ENCODE results near the gene TRAPPC4.
A peak's percentile ranks its signal among the peaks of the same experiment; 100 is the strongest.
"Not testable (repeated sequence)": the region's sequence is repeated elsewhere in the genome, so short reads cannot be mapped to it uniquely, and the experiment has no call there.

The TRAPPC4 gene

GRCh38 chr11:119014209-119014924, 4.2 kb upstream of the TRAPPC4 start:
- DNase-seq = no peak

GRCh38 chr11:119015054-119015611, 3.4 kb upstream of the TRAPPC4 start:
- DNase-seq = no peak

- DNase-seq = no peak
These were observed 2.2 kb upstream of the TRAPPC4 start for GRCh38 chr11:119016216-119017009.

GRCh38 chr11:119017377-119017776, 1.2 kb upstream of the TRAPPC4 start:
- DNase-seq = not testable (repeated sequence)

- no peak for DNase-seq
These were observed 1.4 kb downstream of the TRAPPC4 start for GRCh38 chr11:119019996-119020395.

- DNase-seq = no peak
These were observed 3.1 kb downstream of the TRAPPC4 start for GRCh38 chr11:119021631-119022030.

- DNase-seq = no peak
These were observed 5.2 kb downstream of the TRAPPC4 start for GRCh38 chr11:119023741-119024140.

GRCh38 chr11:119024430-119025098, 6.0 kb downstream of the TRAPPC4 start:
- no peak for DNase-seq

- no peak for DNase-seq
These were observed 6.5 kb downstream of the TRAPPC4 start for GRCh38 chr11:119025099-119025473.

GRCh38 chr11:119025541-119025940, 7.0 kb downstream of the TRAPPC4 start:
- no peak for DNase-seq

GRCh38 chr11:119025978-119026766, 7.6 kb downstream of the TRAPPC4 start:
- DNase-seq = no peak

GRCh38 chr11:119026970-119027369, 8.4 kb downstream of the TRAPPC4 start:
- no peak for DNase-seq

- no peak for DNase-seq
These were observed 9.2 kb downstream of the TRAPPC4 start for GRCh38 chr11:119027561-119028345.

- no peak for DNase-seq
These were observed 9.9 kb downstream of the TRAPPC4 start for GRCh38 chr11:119028346-119029068.

GRCh38 chr11:119029069-119029339, 10.4 kb downstream of the TRAPPC4 start:
- DNase-seq = no peak

GRCh38 chr11:119029340-119030028, 10.9 kb downstream of the TRAPPC4 start:
- no peak for DNase-seq

- DNase-seq = no peak
These were observed 11.4 kb downstream of the TRAPPC4 start for GRCh38 chr11:119030029-119030328.

- peak; percentile 79 for DNase-seq
These were observed 11.9 kb downstream of the TRAPPC4 start, which contains the start of gene SLC37A4 for GRCh38 chr11:119030329-119031047. Gene SLC37A4, minus strand, starts transcription at chr11:119030877.

GRCh38 chr11:119031912-119032280, 13.3 kb downstream of the TRAPPC4 start:
- no peak for DNase-seq

- not testable (repeated sequence) for DNase-seq
These were observed 14.9 kb downstream of the TRAPPC4 start for GRCh38 chr11:119033421-119033820.
